NCI-H2227 (cell line): ENCODE data around the gene MED8.

Source experiments
- DNase-seq: peaks from one replicate; lab custom pipeline; 2025; ENCODE audit not compliant: unreplicated experiment; lab: John Stamatoyannopoulos, UW

MED8 gene, protein sequence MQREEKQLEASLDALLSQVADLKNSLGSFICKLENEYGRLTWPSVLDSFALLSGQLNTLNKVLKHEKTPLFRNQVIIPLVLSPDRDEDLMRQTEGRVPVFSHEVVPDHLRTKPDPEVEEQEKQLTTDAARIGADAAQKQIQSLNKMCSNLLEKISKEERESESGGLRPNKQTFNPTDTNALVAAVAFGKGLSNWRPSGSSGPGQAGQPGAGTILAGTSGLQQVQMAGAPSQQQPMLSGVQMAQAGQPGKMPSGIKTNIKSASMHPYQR

DNA sequence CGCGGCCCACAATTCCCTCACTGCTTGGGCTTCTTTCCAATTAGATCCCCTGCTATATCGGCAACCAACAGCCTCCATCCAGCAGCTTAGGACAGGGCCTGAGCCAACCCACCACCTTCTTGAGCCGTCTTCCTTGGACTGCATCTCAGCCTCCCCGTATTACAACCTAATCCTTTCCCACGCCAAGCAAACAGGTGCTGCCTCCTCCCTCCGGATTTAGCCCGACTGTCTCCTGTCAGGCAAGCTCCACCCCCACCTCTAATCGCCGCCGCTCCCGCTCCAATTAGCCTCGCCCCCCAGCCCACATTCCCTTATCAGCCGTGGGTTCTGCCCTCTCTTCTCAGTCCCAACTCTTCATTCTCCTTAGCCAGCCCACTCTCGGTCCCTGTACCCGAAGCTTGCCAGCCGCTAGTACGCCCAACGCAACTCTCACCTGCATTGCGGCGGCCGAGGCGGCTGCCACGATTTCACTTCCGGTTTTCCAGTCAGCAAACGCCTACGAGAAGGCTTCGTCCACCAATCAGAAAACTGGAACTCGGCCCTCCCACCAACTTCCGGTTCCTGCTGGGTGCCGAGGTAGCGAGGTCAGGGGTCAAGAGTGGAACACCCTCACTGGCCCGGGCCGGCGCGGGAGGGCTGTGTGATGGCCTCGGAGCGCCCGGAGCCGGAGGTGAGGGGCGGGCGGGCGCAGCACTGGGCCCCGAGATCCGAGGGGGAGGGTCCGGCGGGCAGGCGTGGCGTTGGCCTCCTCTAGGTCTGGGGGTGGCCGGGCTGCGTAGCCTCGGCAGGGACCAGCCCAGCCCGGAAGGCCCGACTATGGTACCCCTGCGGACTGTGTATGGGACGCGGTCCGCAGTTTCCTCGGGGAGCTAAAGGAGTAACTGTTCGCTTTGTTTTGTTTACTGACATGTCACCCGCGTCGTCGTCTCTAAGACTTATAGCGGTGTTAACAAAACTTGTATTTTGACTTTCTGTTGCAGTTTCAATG, at the start of gene MED8, which contains the start of gene SZT2:
TSS of gene MED8 (minus strand) at position 475 of the 988 bp plus-strand sequence. CDS start at position 439, 36 bp downstream.
TSS of gene SZT2 (plus strand) at position 574 of the 988 bp plus-strand sequence. CDS start at position 644, 70 bp downstream.
- peak; percentile 94 for DNase-seq

GRCh38 chr1:43438953-43439581, 49.5 kb upstream of the MED8 start:
- no peak for DNase-seq

- no peak for DNase-seq
Observed at GRCh38 chr1:43438576-43438952, 49.0 kb upstream of the MED8 start.

- no peak for DNase-seq
Observed at GRCh38 chr1:43438006-43438405, 48.4 kb upstream of the MED8 start.

DNA sequence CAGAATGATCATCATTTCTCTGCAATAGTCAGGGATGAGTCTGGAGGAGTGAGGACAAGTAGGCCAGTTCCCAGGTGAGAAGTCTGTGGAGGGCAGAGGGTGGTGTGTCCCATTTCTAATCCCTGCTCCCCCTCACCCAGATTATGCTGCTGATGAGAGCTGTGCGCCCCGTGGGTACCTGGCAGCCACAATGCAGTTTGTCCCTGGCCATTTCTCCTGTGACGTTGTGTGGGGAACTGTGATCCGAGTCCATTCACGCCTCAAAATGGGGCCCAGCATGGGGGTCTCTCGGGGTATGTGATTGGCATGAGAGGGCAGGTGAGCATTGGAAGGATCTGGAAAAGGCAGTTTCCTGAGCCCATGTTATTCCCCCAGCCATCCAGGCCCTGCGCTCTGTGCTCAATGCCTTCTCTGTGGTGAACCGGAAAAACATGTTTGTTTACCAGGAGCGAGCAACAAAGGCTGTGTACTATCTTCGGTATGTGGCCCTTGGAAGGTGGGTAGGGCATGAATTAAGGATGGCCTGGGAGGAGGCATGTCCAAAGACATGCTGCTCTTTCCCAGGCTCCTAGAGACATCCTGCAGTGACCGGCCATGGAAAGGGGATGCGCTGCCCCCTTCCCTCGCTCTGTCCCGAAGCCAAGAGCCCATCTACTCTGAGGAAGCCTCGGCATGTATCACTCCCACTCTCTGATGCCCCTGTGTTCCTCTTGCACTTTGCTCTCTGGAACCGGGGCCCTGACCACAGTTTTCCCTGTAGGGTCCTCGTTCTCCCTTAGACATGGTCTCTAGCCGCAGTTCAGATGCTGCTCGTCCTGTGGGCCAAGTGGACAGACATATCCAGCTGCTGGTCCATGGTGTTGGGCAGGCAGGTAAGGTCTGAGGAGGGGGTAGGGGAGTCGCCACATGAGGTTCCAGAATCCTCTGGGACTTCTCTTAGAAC, 47.7 kb upstream of the MED8 start:
- no peak for DNase-seq

DNA sequence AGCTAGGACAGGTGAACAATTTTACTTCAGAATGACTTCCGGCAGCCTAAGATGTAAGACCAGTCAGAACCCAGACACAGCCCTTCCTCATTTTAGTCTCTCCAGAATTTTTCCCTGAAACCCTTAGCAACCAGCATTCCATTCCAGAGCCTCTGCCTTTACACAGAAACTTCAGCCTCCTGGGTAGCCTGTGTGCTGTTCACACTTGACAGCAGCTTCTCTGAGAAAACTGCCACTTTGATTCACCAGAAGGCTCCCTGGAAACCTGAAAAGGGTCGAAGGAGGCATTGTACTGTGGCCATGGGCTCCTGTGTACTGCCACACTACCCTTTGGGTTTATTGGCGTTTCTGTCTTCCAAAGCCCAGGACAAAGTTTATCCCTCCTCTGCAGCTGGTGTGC, 46.8 kb upstream of the MED8 start:
- DNase-seq: no peak

GRCh38 chr1:43435146-43436145, 45.8 kb upstream of the MED8 start:
- DNase-seq: no peak

DNA sequence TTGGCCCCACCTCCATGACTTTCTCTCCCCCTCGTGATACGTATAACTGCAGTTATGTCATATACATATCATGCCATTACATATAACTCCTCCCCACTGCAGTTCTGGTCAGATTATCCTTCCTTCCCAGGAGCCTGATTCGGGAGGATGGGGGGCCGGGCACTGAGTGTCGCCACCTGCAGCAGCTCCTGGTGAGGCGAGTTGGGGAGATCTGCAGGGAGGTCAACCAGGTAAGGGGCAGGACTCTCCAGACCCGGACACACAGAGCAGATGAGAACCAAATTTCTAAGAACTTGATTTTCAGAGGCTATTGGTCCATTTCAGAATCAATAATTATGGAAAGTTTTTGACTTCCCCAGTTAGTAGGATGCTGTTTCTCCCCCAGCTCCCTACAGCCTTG, 44.7 kb upstream of the MED8 start:
- DNase-seq: no peak

DNA sequence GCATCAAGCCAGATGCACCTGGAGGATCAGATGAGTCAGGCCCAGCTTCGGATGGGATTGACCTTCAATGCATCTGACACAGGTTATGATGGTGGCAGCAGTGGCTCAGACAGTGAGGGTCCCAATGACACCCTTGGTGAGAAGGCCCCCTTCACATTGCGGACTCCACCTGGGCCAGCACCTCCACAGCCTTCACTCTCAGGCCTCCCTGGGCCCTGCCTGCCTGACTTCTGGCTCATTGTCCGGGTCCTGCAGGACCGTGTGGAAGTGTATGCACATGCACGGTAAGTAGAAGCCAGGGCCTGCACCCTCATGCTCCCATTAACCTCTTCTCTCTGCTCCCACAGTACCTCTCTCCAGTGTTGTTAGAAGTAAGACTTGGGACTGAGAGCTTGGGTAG, 43.3 kb upstream of the MED8 start:
- DNase-seq: no peak

- DNase-seq: no peak
Observed at GRCh38 chr1:43432171-43432860, 42.7 kb upstream of the MED8 start.

DNA sequence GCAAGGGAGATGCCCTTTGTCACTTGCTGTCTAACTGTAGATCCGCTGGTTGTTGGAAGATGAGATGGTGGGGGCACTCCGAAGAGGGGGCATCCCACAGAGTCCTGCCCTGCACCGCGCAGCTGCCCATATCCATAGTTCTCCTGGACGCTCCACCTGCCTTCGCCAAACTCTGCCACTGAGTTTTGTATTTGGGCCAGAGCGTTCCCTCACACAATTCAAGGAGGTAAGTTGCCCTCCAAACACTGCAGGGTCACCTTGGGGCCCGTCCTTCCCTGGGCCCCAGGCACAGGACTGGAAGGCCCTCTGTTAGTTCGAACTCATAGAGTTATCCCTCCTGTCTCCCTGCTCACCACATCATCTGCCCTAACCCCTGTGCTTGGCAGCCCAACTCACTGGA, 42.1 kb upstream of the MED8 start:
- no peak for DNase-seq

GRCh38 chr1:43430831-43431230, 41.2 kb upstream of the MED8 start:
- no peak for DNase-seq

- no peak for DNase-seq
Observed at GRCh38 chr1:43427941-43428340, 38.3 kb upstream of the MED8 start.

DNA sequence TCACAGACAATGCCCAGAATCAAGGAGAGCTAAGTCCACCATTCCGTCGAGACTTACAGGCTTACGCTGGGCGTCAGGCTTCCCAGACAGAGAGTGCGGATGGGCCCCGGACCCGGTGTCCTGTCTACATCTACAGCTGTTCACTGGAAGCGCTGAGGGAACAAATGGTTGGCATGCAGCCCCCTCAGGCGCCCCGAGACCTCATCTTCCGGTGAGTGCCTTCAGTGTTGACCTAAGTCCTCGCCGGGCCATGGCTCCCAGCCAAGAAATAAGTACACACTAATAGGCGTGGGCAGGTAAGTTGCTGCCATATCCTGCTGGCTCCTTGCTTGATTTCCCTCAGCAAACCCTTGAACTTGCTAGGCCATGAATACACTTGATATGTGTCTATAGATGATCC, 37.9 kb upstream of the MED8 start:
- no peak for DNase-seq

DNA sequence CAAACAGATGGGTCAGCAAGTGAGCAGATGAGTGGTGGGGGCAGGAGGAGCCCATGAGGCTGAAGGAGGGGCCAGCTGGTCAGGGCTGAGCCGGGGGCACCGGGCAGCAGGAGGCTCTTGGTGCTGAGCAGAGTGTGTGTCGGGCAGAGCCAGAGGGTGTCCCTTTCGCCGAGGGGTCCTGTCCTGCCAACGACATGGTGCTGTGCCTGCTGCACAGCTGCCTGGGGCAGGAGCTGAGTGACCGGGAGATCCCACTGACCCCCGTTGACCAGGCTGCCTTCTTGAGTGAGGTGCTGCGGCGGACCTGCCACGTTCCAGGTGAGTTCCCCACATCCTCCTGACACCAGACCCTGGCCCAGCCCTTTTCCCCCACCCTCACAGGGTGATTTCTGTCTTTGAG, 36.6 kb upstream of the MED8 start:
- DNase-seq: no peak

- no peak for DNase-seq
Observed at GRCh38 chr1:43425045-43425444, 35.4 kb upstream of the MED8 start.

DNA sequence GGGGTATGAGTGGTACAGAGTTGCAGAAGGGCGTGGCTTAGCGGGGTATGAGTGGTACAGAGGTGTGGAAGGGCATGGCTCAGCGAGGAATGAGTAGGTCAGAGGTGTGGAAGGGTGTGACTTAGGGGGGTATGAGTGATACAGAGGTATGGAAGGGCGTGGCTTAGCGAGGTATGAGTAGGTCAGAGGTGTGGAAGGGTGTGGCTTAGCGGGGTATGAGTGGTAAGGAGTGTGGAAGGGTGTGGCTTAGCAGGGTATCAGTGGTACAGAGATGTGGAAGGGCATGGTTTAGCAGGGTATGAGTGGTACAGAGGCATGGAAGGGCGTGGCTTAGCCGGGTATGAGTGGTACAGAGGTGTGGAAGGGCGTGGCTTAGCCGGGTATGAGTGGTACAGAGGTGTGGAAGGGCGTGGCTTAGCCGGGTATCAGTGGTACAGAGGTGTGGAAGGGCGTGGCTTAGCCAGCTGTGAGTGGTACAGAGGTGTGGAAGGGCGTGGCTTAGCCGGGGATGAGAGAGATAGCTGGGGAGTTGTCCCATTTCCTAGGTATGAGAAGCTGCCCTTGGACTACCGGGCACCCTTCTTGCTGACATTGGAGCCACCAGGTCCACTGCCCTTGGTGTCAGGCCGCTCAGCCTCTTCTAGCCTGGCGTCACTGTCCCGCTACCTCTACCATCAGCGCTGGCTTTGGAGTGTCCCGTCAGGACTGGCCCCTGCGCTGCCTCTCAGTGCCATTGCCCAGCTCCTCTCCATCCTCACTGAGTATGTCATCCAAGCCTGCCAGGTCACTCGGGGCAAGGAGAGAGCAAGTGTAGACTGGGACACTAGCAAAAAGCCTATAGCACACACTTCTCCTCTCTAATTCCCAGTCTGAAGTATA, 34.3 kb upstream of the MED8 start:
- DNase-seq: no peak
